Measurements from ENCODE around the gene SATB2. TPM values are rescaled to one million over a fixed set of nuclear protein-coding genes. Genes with fewer than 3 reads are reported as not detected.
A peak's percentile ranks its signal among the peaks of the same experiment; 100 is the strongest.

SATB2 gene
- total and polyA plus RNA-seq, 2 donors (not counting 1 experiment from before 2014, with no cell fraction given) = 3.8 to 28.1 TPM

DNA sequence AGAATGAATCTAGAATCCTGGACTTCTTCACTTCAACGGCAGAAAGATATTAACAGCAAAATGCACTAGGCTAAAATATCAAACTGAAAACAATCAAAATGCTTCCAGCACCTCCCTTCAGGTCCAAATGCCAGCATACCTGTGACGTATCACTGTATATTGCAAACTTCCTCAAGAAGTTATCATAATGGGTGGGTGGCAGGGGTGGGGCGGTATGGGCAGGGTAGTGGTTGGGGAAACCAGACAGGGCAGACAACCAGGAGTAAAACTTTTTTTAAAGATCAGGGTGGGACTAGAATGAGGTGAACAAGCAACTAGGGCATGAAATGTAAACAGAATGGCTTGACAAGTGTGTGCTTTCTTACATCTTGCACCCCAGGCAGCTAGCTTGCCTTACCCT is 140.9 kb downstream of the SATB2 start:
- no peaks in the 10 kb centered on the region for H3K4me1 ChIP-seq (ENCODE audit: control insufficient read depth, extremely low read depth, insufficient read depth, low read length)
- H3K27me3 ChIP-seq (ENCODE audit: control insufficient read depth, insufficient read depth, low read length) = no peaks in the 10 kb centered on the region
- no peak overlapping the region for H3K4me3 ChIP-seq (replicated peaks in 1 of 4; ENCODE audit: control extremely low read depth in 1 of 4, insufficient read depth in 1 of 4, low read depth in 3 of 4, low read length in 4 of 4)
- no peaks in the 10 kb centered on the region for H3K36me3 ChIP-seq (ENCODE audit: control insufficient read depth, insufficient read depth, low read length)
- TF ChIP-seq, protein P1, sequence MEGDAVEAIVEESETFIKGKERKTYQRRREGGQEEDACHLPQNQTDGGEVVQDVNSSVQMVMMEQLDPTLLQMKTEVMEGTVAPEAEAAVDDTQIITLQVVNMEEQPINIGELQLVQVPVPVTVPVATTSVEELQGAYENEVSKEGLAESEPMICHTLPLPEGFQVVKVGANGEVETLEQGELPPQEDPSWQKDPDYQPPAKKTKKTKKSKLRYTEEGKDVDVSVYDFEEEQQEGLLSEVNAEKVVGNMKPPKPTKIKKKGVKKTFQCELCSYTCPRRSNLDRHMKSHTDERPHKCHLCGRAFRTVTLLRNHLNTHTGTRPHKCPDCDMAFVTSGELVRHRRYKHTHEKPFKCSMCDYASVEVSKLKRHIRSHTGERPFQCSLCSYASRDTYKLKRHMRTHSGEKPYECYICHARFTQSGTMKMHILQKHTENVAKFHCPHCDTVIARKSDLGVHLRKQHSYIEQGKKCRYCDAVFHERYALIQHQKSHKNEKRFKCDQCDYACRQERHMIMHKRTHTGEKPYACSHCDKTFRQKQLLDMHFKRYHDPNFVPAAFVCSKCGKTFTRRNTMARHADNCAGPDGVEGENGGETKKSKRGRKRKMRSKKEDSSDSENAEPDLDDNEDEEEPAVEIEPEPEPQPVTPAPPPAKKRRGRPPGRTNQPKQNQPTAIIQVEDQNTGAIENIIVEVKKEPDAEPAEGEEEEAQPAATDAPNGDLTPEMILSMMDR (conservative IDR thresholded peaks at IDR 0.05 in 1 of 2, IDR thresholded peaks at IDR 0.05 in 1 of 2; ENCODE audit: low read depth in 1 of 2, low read length in 2 of 2) = no peak
- no peak for TF ChIP-seq EZH2 (IDR thresholded peaks at IDR 0.05; ENCODE audit: low read length, missing control alignments)
- H3K9me3 ChIP-seq (ENCODE audit: control insufficient read depth, insufficient read depth, low read depth, low read length) = no peaks in the 10 kb centered on the region
- no peak overlapping the region for H2AFZ ChIP-seq (ENCODE audit: low read length)
- no peak overlapping the region for H3K4me2 ChIP-seq (ENCODE audit: extremely low read depth, insufficient read depth, low read length)
- H3K9ac ChIP-seq (ENCODE audit: insufficient read depth, low read length) = no peak overlapping the region
- no peak overlapping the region for H3K27ac ChIP-seq (ENCODE audit: insufficient read depth, low read length)
- H3K79me2 ChIP-seq (ENCODE audit: control insufficient read depth, insufficient read depth, low read length) = no peaks in the 10 kb centered on the region
- H4K20me1 ChIP-seq (ENCODE audit: control insufficient read depth, extremely low read depth, insufficient read depth, low read length) = no peaks in the 10 kb centered on the region
- no peak for DNase-seq (ENCODE audit: low read depth in 2 of 2)

DNA sequence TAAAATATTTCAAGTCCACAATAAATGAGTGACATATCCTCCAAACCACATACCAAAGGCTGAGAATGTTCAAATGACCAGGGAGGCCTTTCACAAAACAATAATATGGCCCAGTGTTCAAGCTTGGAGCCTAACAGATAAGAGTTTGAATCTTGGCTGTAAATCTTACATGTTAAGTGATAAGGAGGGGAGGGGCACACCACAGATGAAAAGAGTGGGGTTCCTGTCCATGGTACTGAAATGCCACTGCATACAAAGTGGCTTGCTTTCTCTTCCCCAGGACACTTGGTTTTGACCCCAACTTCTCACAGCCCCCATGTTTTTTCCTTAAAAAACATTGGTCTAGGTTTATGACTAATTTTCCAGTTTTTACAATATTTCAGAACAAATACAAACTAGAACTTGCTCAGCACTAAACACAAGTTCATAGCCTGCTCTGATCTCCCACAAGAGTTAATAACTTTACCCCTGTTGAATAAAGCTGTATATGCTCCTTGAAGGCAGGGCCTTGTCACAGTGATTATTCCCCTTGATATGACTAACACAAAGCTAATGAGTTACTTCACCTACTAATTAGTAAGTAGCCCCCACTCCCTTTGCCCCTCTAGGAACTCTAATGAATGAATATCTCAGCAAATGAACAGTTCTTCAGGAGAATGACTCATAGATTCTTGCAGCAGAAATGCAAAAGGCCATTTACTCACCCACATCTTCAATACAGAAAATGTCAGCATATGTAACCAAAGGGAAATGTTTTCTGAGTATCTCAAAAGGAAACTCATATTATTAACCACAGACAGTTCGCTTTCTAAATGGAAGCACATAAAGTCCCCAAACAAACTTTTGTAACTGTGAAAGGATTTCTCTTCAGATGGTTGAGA is 142.2 kb downstream of the SATB2 start:
- H3K27ac ChIP-seq (ENCODE audit: insufficient read depth, low read length) = no peak overlapping the region
- peak; percentile 62 to 83 for DNase-seq (ENCODE audit: low read depth in 2 of 2)
- H3K9ac ChIP-seq (ENCODE audit: insufficient read depth, low read length) = no peak overlapping the region
- no peaks in the 10 kb centered on the region for H3K36me3 ChIP-seq (ENCODE audit: control insufficient read depth, insufficient read depth, low read length)
- no peaks in the 10 kb centered on the region for H4K20me1 ChIP-seq (ENCODE audit: control insufficient read depth, extremely low read depth, insufficient read depth, low read length)
- H3K9me3 ChIP-seq (ENCODE audit: control insufficient read depth, insufficient read depth, low read depth, low read length) = no peaks in the 10 kb centered on the region
- H3K79me2 ChIP-seq (ENCODE audit: control insufficient read depth, insufficient read depth, low read length) = no peaks in the 10 kb centered on the region
- H3K27me3 ChIP-seq (ENCODE audit: control insufficient read depth, insufficient read depth, low read length) = no peaks in the 10 kb centered on the region
- H2AFZ ChIP-seq (ENCODE audit: low read length) = no peak overlapping the region
- no peak overlapping the region for H3K4me2 ChIP-seq (ENCODE audit: extremely low read depth, insufficient read depth, low read length)
- H3K4me3 ChIP-seq (replicated peaks in 1 of 4; ENCODE audit: control extremely low read depth in 1 of 4, insufficient read depth in 1 of 4, low read depth in 3 of 4, low read length in 4 of 4) = no peak overlapping the region
- no peaks in the 10 kb centered on the region for H3K4me1 ChIP-seq (ENCODE audit: control insufficient read depth, extremely low read depth, insufficient read depth, low read length)
- no peak for TF ChIP-seq EZH2 (IDR thresholded peaks at IDR 0.05; ENCODE audit: low read length, missing control alignments)
- TF ChIP-seq, protein P1 (conservative IDR thresholded peaks at IDR 0.05 in 1 of 2, IDR thresholded peaks at IDR 0.05 in 1 of 2; ENCODE audit: low read depth in 1 of 2, low read length in 2 of 2) = no peak

DNA sequence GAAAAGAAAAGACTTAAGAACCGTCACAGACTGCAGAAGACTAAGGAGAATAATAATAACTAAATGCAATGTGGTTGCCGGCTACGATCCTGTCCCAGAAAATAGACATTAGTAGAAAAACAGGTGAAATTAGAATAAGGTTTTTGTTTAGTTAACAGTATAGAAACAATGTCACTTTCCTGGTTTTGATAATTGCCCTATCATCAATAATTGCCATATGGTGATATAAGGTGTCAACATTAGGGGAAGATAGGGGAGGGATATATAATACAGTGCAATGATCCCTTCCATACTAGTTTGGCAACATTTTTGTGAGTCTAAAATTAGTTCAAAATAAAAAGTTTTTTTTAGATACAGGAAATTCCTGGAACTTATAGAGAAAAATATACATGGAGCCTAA is 144.8 kb downstream of the SATB2 start:
- Histone ChIP-seq H3K79me2 (ENCODE audit: control insufficient read depth, insufficient read depth, low read length) (no peaks in the 10 kb centered on the region), H3K27me3 (ENCODE audit: control insufficient read depth, insufficient read depth, low read length) (no peaks in the 10 kb centered on the region), H3K36me3 (ENCODE audit: control insufficient read depth, insufficient read depth, low read length) (peaks cover 2% of the 10 kb centered on the region), H3K4me2 (ENCODE audit: extremely low read depth, insufficient read depth, low read length) (no peak overlapping the region), H3K9me3 (ENCODE audit: control insufficient read depth, insufficient read depth, low read depth, low read length) (no peaks in the 10 kb centered on the region), H2AFZ (ENCODE audit: low read length) (no peak overlapping the region), H3K4me1 (ENCODE audit: control insufficient read depth, extremely low read depth, insufficient read depth, low read length) (no peaks in the 10 kb centered on the region), H3K27ac (ENCODE audit: insufficient read depth, low read length) (no peak overlapping the region), H4K20me1 (ENCODE audit: control insufficient read depth, extremely low read depth, insufficient read depth, low read length) (no peaks in the 10 kb centered on the region), H3K4me3 (replicated peaks in 1 of 4; ENCODE audit: control extremely low read depth in 1 of 4, insufficient read depth in 1 of 4, low read depth in 3 of 4, low read length in 4 of 4) (no peak overlapping the region), H3K9ac (ENCODE audit: insufficient read depth, low read length) (no peak overlapping the region)
- no peak for DNase-seq (ENCODE audit: low read depth in 2 of 2)
- no peak for TF ChIP-seq EZH2 (IDR thresholded peaks at IDR 0.05; ENCODE audit: low read length, missing control alignments)
- TF ChIP-seq, protein P1 (conservative IDR thresholded peaks at IDR 0.05 in 1 of 2, IDR thresholded peaks at IDR 0.05 in 1 of 2; ENCODE audit: low read depth in 1 of 2, low read length in 2 of 2) = no peak

Measured in fibroblast of lung (primary cell).